ENCODE data around the gene PALLD. TPM values are rescaled to one million over a fixed set of nuclear protein-coding genes. Genes with fewer than 3 reads are reported as not detected.

PALLD gene
- total RNA-seq, 1 experiment from 2014 or later: 6.5 TPM

GRCh38 chr4:168693750-168694490, 197.1 kb downstream of the PALLD start:
- POLR2A ChIA-PET: no interaction called here
- H3K4me3 ChIP-seq (ENCODE audit: low read depth in 2 of 2, low read length in 2 of 2): no peak overlapping the region
- no peaks in the 10 kb centered on the region for H3K9me3 ChIP-seq (ENCODE audit: control insufficient read depth, insufficient read depth, low read depth, low read length)
- TF ChIP-seq, protein P1, sequence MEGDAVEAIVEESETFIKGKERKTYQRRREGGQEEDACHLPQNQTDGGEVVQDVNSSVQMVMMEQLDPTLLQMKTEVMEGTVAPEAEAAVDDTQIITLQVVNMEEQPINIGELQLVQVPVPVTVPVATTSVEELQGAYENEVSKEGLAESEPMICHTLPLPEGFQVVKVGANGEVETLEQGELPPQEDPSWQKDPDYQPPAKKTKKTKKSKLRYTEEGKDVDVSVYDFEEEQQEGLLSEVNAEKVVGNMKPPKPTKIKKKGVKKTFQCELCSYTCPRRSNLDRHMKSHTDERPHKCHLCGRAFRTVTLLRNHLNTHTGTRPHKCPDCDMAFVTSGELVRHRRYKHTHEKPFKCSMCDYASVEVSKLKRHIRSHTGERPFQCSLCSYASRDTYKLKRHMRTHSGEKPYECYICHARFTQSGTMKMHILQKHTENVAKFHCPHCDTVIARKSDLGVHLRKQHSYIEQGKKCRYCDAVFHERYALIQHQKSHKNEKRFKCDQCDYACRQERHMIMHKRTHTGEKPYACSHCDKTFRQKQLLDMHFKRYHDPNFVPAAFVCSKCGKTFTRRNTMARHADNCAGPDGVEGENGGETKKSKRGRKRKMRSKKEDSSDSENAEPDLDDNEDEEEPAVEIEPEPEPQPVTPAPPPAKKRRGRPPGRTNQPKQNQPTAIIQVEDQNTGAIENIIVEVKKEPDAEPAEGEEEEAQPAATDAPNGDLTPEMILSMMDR (IDR thresholded peaks at IDR 0.05): no peak
- TF ChIP-seq POLR2AphosphoS5 (IDR thresholded peaks at IDR 0.05; ENCODE audit: low read depth, low read length) (no peak), TCF7L2 (IDR thresholded peaks at IDR 0.05; ENCODE audit: low read depth, low read length) (no peak), SIN3A (IDR thresholded peaks at IDR 0.05; ENCODE audit: borderline replicate concordance, insufficient read depth, low read depth, low read length) (no peak)
- TF ChIP-seq, protein P2, sequence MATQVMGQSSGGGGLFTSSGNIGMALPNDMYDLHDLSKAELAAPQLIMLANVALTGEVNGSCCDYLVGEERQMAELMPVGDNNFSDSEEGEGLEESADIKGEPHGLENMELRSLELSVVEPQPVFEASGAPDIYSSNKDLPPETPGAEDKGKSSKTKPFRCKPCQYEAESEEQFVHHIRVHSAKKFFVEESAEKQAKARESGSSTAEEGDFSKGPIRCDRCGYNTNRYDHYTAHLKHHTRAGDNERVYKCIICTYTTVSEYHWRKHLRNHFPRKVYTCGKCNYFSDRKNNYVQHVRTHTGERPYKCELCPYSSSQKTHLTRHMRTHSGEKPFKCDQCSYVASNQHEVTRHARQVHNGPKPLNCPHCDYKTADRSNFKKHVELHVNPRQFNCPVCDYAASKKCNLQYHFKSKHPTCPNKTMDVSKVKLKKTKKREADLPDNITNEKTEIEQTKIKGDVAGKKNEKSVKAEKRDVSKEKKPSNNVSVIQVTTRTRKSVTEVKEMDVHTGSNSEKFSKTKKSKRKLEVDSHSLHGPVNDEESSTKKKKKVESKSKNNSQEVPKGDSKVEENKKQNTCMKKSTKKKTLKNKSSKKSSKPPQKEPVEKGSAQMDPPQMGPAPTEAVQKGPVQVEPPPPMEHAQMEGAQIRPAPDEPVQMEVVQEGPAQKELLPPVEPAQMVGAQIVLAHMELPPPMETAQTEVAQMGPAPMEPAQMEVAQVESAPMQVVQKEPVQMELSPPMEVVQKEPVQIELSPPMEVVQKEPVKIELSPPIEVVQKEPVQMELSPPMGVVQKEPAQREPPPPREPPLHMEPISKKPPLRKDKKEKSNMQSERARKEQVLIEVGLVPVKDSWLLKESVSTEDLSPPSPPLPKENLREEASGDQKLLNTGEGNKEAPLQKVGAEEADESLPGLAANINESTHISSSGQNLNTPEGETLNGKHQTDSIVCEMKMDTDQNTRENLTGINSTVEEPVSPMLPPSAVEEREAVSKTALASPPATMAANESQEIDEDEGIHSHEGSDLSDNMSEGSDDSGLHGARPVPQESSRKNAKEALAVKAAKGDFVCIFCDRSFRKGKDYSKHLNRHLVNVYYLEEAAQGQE (IDR thresholded peaks at IDR 0.05; ENCODE audit: insufficient read depth in 1 of 2, low read depth in 2 of 2, low read length in 1 of 2): no peak
- intact Hi-C loops (cut with micrococcal nuclease; ENCODE audit: unreplicated experiment): no loop called here
- H3K27me3 ChIP-seq (ENCODE audit: control insufficient read depth, insufficient read depth, low read length): no peaks in the 10 kb centered on the region
- BruUV-seq (replicated peaks): no TSS peak
- H3K27ac ChIP-seq (ENCODE audit: low read length): no peak overlapping the region
- CTCF ChIA-PET: no interaction called here
- no peaks in the 10 kb centered on the region for H3K36me3 ChIP-seq (ENCODE audit: control insufficient read depth, insufficient read depth, low read length)
- DNase-seq (ENCODE audit: low read depth, low spot score): no peak
- no peaks in the 10 kb centered on the region for H3K4me1 ChIP-seq (ENCODE audit: control insufficient read depth, insufficient read depth, low read length)
- ATAC-seq: no peak
- in situ Hi-C loops (cut with HindIII; ENCODE audit: low pct_unique_long_range_greater_than_20kb, low sequenced_read_pairs): no loop called here

DNA sequence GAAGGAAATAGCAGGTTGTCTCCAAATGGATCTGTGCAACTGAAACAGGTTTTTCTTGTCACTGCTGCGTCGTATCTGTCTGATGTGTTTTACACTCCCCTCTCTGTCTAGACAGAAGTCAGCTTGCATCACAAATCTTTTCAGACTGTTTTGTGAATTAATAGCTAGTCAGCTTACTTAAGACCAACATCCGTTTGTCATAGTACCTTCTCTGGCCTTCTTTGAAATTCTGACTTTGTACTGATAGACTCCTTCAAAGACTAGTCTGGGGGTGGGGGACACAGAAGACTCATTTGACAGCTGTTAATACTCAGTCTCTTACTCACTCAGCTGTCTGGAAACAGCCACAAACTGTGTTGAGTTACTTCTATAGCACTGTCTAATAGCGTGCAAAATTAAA, 197.8 kb downstream of the PALLD start:
- no peaks in the 10 kb centered on the region for H3K9me3 ChIP-seq (ENCODE audit: control insufficient read depth, insufficient read depth, low read depth, low read length)
- TF ChIP-seq POLR2AphosphoS5 (IDR thresholded peaks at IDR 0.05; ENCODE audit: low read depth, low read length) (no peak), TCF7L2 (IDR thresholded peaks at IDR 0.05; ENCODE audit: low read depth, low read length) (no peak), SIN3A (IDR thresholded peaks at IDR 0.05; ENCODE audit: borderline replicate concordance, insufficient read depth, low read depth, low read length) (no peak)
- TF ChIP-seq, protein P2 (IDR thresholded peaks at IDR 0.05; ENCODE audit: insufficient read depth in 1 of 2, low read depth in 2 of 2, low read length in 1 of 2): no peak
- TF ChIP-seq, protein P1 (IDR thresholded peaks at IDR 0.05): no peak
- no peaks in the 10 kb centered on the region for H3K36me3 ChIP-seq (ENCODE audit: control insufficient read depth, insufficient read depth, low read length)
- H3K27ac ChIP-seq (ENCODE audit: low read length): no peak overlapping the region
- no peaks in the 10 kb centered on the region; the same call in 1 of the 2 replicates for H3K4me1 ChIP-seq (ENCODE audit: control insufficient read depth, insufficient read depth, low read length)
- BruUV-seq (replicated peaks): no TSS peak
- in situ Hi-C loops (cut with HindIII; ENCODE audit: low pct_unique_long_range_greater_than_20kb, low sequenced_read_pairs) (no loop called here), intact Hi-C loops (cut with micrococcal nuclease; ENCODE audit: unreplicated experiment) (no loop called here)
- ATAC-seq (no peak), DNase-seq (ENCODE audit: low read depth, low spot score) (no peak)
- ChIA-PET POLR2A (no interaction called here), CTCF (no interaction called here)
- no peak overlapping the region for H3K4me3 ChIP-seq (ENCODE audit: low read depth in 2 of 2, low read length in 2 of 2)
- no peaks in the 10 kb centered on the region for H3K27me3 ChIP-seq (ENCODE audit: control insufficient read depth, insufficient read depth, low read length)

Data from Panc1 (cell line).